Adrenal gland (tissue), 12 donors: ENCODE measurements around the gene STXBP5. TPM values are rescaled to one million over a fixed set of nuclear protein-coding genes. Genes with fewer than 3 reads are reported as not detected.

ENCODE experiments used
- DNase-seq, 7 donors: peaks; one replicate each; pipeline ENCODE4 v3.0.0-alpha.2; 2019 to 2020
- H3K27ac ChIP-seq, 5 donors: fragments of 200-600 bp; sonication (generic) in 4 of 5; 1 replicate in 3 of 5; 2 replicates in 2 of 5; pipeline versions ENCODE4 v1.5.1 to v1.8.0; 2016 to 2020; ENCODE audit warnings: mild to moderate bottlenecking in 1 of 5
- H3K27me3 ChIP-seq: fragments of 200-600 bp; 2 replicates; pipeline ENCODE4 v1.8.0; 2021
- H3K36me3 ChIP-seq, 2 donors: fragments of 200-600 bp; replicated peaks in 1 of 2; 1 replicate in 1 of 2; 2 replicates in 1 of 2; pipeline versions ENCODE4 v1.5.1 to v1.8.0; 2018 to 2022
- H3K4me1 ChIP-seq, 2 donors: fragments of 200-600 bp; replicated peaks in 1 of 2; 1 replicate in 1 of 2; 2 replicates in 1 of 2; pipeline versions ENCODE4 v1.5.1 to v1.8.0; 2018 to 2021
- H3K4me3 ChIP-seq, 4 donors: fragments of 200-600 bp; sonication (generic) in 3 of 4; one replicate each; pipeline ENCODE4 v1.5.1; 2016 to 2018
- H3K9me3 ChIP-seq, 3 donors: fragments of 200-600 bp; sonication (generic) in 1 of 3; replicated peaks in 1 of 3; 1 replicate in 2 of 3; 2 replicates in 1 of 3; pipeline versions ENCODE4 v1.5.1 to v1.8.0; 2016 to 2021
- CTCF ChIP-seq, 6 experiments: fragments of 450-650 bp in 4 of 6; fragments of 200-600 bp in 2 of 6; sonication (generic) in 1 of 6; IDR thresholded peaks; 1 replicate in 5 of 6; 2 replicates in 1 of 6; pipeline versions ENCODE4 v1.5.1 to v1.8.0; 2016 to 2021; ENCODE audit warnings: antibody characterized with exemption in 6 of 6, mild to moderate bottlenecking in 2 of 6, moderate library complexity in 1 of 6
- POLR2A ChIP-seq, 2 donors: fragments of 450-650 bp; IDR thresholded peaks; one replicate each; pipeline ENCODE4 v1.6.1; 2017; ENCODE audit warnings: antibody characterized with exemption in 2 of 2, mild to moderate bottlenecking in 2 of 2, moderate library complexity in 1 of 2
- WGBS, 4 donors: extraction: QIAGEN DNeasy Blood & Tissue Kit in 2 of 4; methylation state at CpG; one replicate each; pipeline versions ENCODE4 v1.1.5 to v1.1.7; 2013 to 2017; 5-methylcytosine and 5-hydroxymethylcytosine counted together
- intact Hi-C, 2 donors: fragments of 100-400 bp; cut with DNase I; formaldehyde crosslinking; loops; one replicate each; pipeline versions ENCODE4 v1.14.1 to v1.15.0; 2022 to 2023
- polyA plus RNA-seq, 3 donors: library from polyadenylated mRNA; stranded (reverse); fragments of 200-250 nt in 2 of 3; fragments of 350-450 nt in 1 of 3; fragmentation: Illumina TruSeq in 1 of 3; extraction: RNeasy Lipid Tissue Mini Kit (QIAGEN cat#74804) in 1 of 3; gene quantifications; one replicate each; pipeline ENCODE4 v1.2.3, GENCODE V29; 2013 to 2014
- total RNA-seq, 9 donors: library from RNA; depleted of rRNA in 4 of 9; stranded (reverse); fragments of >200 nt in 4 of 9; fragments of 120-200 nt in 1 of 9; fragmentation: NEBNext Ultra II Directional in 1 of 9; extraction: Animal tissue kit (Norgen Biotek cat#: 25700) in 1 of 9; gene quantifications; one replicate each; pipeline versions ENCODE4 v1.1.0 to v1.2.4, GENCODE V29; 2013 to 2023
- donor health status: healthy with polysubstance abuse.
- donor health status: Bipolar disorder and iron deficiency.
- donor health status: DM: yes; HTN: yes; CAD: no.
- donor health status: DM: no; HTN: no; CAD: no.
- donor health status: DM: no; HTN: no; CAD: no.
- donor health status: DM: yes; HTN: yes; CAD: no.

STXBP5 gene
- total and polyA plus RNA-seq, 12 donors, result 18.0 to 66.3 (median 30.1) TPM

- Histone ChIP-seq H3K27ac (peak overlapping the region in 3 of 5 donors; percentile 55 to 95 (median 95)), H3K4me3 (peak overlapping the region in 2 of 4 donors; percentile 42 to 93), H3K36me3 (no peaks in the 10 kb centered on the region), H3K27me3 (no peaks in the 10 kb centered on the region), H3K4me1 (peaks cover 0 to 23% of the 10 kb centered on the region in 2 donors), H3K9me3 (no peaks in the 10 kb centered on the region)
- peak; percentile 27 to 62 (median 38) for DNase-seq
- TF ChIP-seq CTCF (IDR thresholded peaks at IDR 0.05) (no peak), POLR2A (IDR thresholded peaks at IDR 0.05) (no peak)
- 9 to 14% (median 12%) methylated on average over 16 of the region's 16 CpGs for WGBS, 4 donors
- intact Hi-C loops, result loop anchor here in 1 of 2 donors (5.0 kb wide), 1 partner anchor 345 kb away; no protein-coding TSS in a partner anchor
Measured at GRCh38 chr6:147201885-147202515, 2.2 kb upstream of the STXBP5 start.

GRCh38 chr6:147202516-147203310, 1.5 kb upstream of the STXBP5 start:
- H3K4me3 ChIP-seq, result peak overlapping the region; percentile 29 to 93 (median 55)
- H3K4me1 ChIP-seq, result peaks cover 4 to 25% of the 10 kb centered on the region in 2 donors
- no peaks in the 10 kb centered on the region for H3K36me3 ChIP-seq
- TF ChIP-seq POLR2A (IDR thresholded peaks at IDR 0.05) (peak; percentile 72 to 91), CTCF (IDR thresholded peaks at IDR 0.05) (no peak)
- H3K27ac ChIP-seq, result peak overlapping the region; percentile 69 to 97 (median 95)
- intact Hi-C loops, result loop anchor here in 1 of 2 donors (5.0 kb wide), 1 partner anchor 345 kb away; no protein-coding TSS in a partner anchor
- DNase-seq, result peak; percentile 89 to 97 (median 92)
- no peaks in the 10 kb centered on the region for H3K9me3 ChIP-seq
- 0% methylated on average over 29 to 40 of the region's 40 CpGs for WGBS, 4 donors
- no peaks in the 10 kb centered on the region for H3K27me3 ChIP-seq

GRCh38 chr6:147203311-147204059, 732 bp upstream of the STXBP5 start:
- H3K9me3 ChIP-seq, result no peaks in the 10 kb centered on the region
- TF ChIP-seq POLR2A (IDR thresholded peaks at IDR 0.05), result peak; percentile 78 to 93
- TF ChIP-seq CTCF (IDR thresholded peaks at IDR 0.05), result no peak
- H3K4me3 ChIP-seq, result peak overlapping the region; percentile 29 to 93 (median 55)
- WGBS, 4 donors, result 0 to 1% (median 0%) methylated on average over 16 to 74 of the region's 74 CpGs
- peaks cover 11 to 29% of the 10 kb centered on the region in 2 donors for H3K4me1 ChIP-seq
- H3K27ac ChIP-seq, result peak overlapping the region; percentile 69 to 97 (median 95)
- intact Hi-C loops, result loop anchor here in 1 of 2 donors (5.0 kb wide), 1 partner anchor 346 kb away; no protein-coding TSS in a partner anchor
- no peaks in the 10 kb centered on the region for H3K27me3 ChIP-seq
- DNase-seq, result peak; percentile 60 to 82 (median 71)
- H3K36me3 ChIP-seq, result no peaks in the 10 kb centered on the region
